GM12864 (cell line): Measurements from ENCODE around the gene CACNA1D.

Experiments
- DNase-seq: peaks from one replicate; pipeline ENCODE4 v3.0.0-alpha.2; 2011; ENCODE audit warnings: low read depth
- H3K4me3 ChIP-seq: 2 replicates; pipeline ENCODE4 v1.5.1; 2011; ENCODE audit warnings: mild to moderate bottlenecking, low read depth, low read length, control low read depth
- CTCF ChIP-seq: IDR thresholded peaks from 2 replicates; pipeline ENCODE4 v1.5.1; 2011; ENCODE audit warnings: low read depth, mild to moderate bottlenecking, moderate library complexity, low read length, control low read depth, inconsistent platforms; ENCODE audit errors: missing control alignments

Gene CACNA1D

GRCh38 chr3:53739966-53740365 lies 245.6 kb downstream of the CACNA1D start:
- no peak overlapping the region for H3K4me3 ChIP-seq
- DNase-seq, result no peak
- no peak for TF ChIP-seq CTCF

- H3K4me3 ChIP-seq, result no peak overlapping the region
- DNase-seq, result no peak
- TF ChIP-seq CTCF, result no peak
Observed at GRCh38 chr3:53740956-53741355, 246.5 kb downstream of the CACNA1D start.

GRCh38 chr3:53744351-53744750 lies 249.9 kb downstream of the CACNA1D start:
- TF ChIP-seq CTCF, result no peak
- H3K4me3 ChIP-seq, result no peak overlapping the region
- no peak for DNase-seq

- H3K4me3 ChIP-seq, result no peak overlapping the region
- no peak for DNase-seq
- no peak for TF ChIP-seq CTCF
Observed at GRCh38 chr3:53747559-53747958, 253.1 kb downstream of the CACNA1D start.

- H3K4me3 ChIP-seq, result peak overlapping the region; percentile 15; the same call in 1 of the 2 replicates
- TF ChIP-seq CTCF, result no peak
- DNase-seq, result peak; percentile 72
Observed at GRCh38 chr3:53748512-53749271, 254.3 kb downstream of the CACNA1D start.

- no peak overlapping the region for H3K4me3 ChIP-seq
- DNase-seq, result no peak
- no peak for TF ChIP-seq CTCF
Observed at GRCh38 chr3:53749448-53749847, 255.0 kb downstream of the CACNA1D start.
